GM12865 (cell line): Measurements from ENCODE around the gene TRRAP.

Experiments
- DNase-seq: peaks from one replicate; pipeline ENCODE4 v3.0.0; 2010; ENCODE audit warnings: low read depth
- H3K4me3 ChIP-seq: 2 replicates; pipeline ENCODE4 v1.5.1; 2011; ENCODE audit warnings: mild to moderate bottlenecking, low read depth, low read length, control low read depth
- CTCF ChIP-seq: IDR thresholded peaks from 2 replicates; pipeline ENCODE4 v1.5.1; 2011; ENCODE audit warnings: low read length, control low read depth, low read depth, inconsistent platforms; ENCODE audit not compliant: insufficient read depth; ENCODE audit errors: missing control alignments

The TRRAP gene

GRCh38 chr7:99006739-99007424, 128.6 kb downstream of the TRRAP start:
- no peak overlapping the region for H3K4me3 ChIP-seq
- TF ChIP-seq CTCF = no peak
- DNase-seq = no peak

- no peak for TF ChIP-seq CTCF
- DNase-seq = no peak
- no peak overlapping the region for H3K4me3 ChIP-seq
Measured at GRCh38 chr7:99008181-99008631, 129.9 kb downstream of the TRRAP start.

- no peak for DNase-seq
- TF ChIP-seq CTCF = no peak
- no peak overlapping the region for H3K4me3 ChIP-seq
Measured at GRCh38 chr7:99008921-99009530, 130.7 kb downstream of the TRRAP start.

- TF ChIP-seq CTCF = no peak
- no peak for DNase-seq
- no peak overlapping the region for H3K4me3 ChIP-seq
Measured at GRCh38 chr7:99010281-99010680, 131.9 kb downstream of the TRRAP start.

- TF ChIP-seq CTCF = no peak
- no peak for DNase-seq
- no peak overlapping the region for H3K4me3 ChIP-seq
Measured at GRCh38 chr7:99011341-99011705, 133.0 kb downstream of the TRRAP start.

- H3K4me3 ChIP-seq = no peak overlapping the region
- no peak for TF ChIP-seq CTCF
- no peak for DNase-seq
Measured at GRCh38 chr7:99011706-99012404, 133.5 kb downstream of the TRRAP start.
